UCSD-AML1 (cell line): ENCODE results near the gene ATOSA.

Experiments used
- DNase-seq: peaks from one replicate; lab custom pipeline; 2025; ENCODE audit not compliant: unreplicated experiment; lab: John Stamatoyannopoulos, UW

The ATOSA gene

DNA sequence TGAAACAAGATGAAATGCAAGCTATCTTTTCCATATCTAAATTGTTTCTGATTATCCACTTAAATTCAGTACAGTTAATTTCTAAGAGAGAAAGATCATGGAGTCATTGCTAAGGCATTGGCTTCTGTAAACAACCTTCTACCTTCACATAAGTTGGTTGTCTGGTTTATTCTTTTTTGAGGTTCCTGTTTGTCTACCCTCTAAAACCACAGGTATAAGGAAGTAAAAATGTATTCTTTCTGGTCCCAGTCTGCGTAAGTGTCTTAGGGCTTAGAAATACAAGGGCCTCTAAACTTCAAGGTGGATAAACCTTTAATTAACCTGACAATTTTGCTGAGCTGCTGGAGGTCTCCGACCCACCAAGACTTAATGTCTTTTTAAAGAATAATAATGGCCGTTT, 3.6 kb upstream of the ATOSA start:
- DNase-seq: no peak

DNA sequence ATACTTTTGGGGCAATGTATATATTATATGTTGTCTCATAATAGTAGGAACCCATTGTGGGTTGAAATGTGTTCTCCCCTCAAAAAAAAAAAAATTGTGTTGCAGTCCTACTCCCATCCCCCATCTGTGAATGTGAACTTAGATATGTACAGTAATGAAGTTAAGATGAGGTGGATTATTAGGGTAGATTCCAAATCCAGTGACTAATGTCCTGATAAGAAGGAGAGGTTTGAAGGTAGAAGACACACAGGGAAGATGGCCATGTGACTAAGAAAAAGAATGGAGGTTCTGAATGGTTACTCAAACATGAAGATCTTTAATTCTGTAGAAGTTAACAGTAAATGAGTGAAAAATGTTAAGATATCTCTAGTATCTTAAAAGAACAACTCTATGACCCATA, 3.0 kb upstream of the ATOSA start:
- DNase-seq: no peak

DNA sequence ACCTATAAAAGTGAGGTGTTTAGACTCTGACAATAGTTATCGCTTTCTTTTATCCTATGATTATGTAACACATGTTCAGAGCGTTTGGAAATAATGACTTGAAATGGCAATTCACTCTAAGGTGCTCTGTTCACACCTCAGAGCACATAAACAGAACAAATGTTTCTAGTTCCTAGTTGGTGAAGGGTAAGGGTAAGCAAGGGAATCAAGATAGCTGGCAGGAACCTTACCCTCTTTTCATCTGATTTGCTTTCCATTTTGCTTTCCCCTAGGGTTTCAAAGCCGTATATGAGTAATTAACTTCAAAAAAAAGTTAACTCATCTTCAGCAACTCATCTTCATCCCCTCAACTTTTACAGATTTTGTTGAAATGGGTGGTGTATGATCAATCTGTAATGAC, 2.3 kb upstream of the ATOSA start:
- no peak for DNase-seq

DNA sequence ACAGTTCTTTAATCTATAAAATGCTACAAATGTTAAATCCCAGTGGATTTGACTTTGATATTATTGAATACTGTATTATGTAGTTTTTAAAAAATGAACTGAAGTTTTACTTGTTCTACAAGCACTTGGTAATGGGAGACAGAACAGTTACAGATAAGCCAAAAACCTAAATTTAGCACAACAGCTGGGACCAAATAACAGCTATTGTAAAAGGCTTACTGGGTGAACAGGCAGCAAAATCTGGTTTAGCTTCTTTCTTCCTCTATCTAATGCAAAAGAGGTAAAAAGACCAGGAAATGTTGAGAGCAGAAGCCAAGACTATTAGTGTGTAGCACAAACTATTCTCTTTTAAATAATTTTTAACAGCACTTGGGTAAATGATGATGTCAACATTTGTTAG, 1.6 kb upstream of the ATOSA start:
- no peak for DNase-seq

DNA sequence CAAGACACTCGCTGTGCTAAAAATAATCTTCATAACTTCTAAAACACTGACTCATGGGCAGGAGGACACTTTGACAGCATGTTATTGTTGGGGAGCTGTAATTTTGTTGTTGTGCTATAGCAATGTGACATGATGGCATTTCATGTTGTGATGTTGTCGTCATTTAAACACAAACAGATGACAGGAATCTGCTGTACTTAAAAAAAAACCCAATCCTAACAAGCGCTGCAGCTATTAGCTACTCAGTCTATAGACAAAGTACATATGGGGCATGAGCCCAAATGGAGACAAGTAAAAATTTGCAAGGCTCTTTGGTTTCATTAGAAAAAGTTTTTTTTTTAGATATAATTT, 828 bp upstream of the ATOSA start:
- DNase-seq: no peak

GRCh38 chr15:52678468-52679231, 538 bp downstream of the ATOSA start:
- DNase-seq: peak; percentile 73

GRCh38 chr15:52677593-52678467, 1.4 kb downstream of the ATOSA start:
- peak; percentile 58 for DNase-seq

GRCh38 chr15:52674831-52675230, 4.4 kb downstream of the ATOSA start:
- DNase-seq: no peak

DNA sequence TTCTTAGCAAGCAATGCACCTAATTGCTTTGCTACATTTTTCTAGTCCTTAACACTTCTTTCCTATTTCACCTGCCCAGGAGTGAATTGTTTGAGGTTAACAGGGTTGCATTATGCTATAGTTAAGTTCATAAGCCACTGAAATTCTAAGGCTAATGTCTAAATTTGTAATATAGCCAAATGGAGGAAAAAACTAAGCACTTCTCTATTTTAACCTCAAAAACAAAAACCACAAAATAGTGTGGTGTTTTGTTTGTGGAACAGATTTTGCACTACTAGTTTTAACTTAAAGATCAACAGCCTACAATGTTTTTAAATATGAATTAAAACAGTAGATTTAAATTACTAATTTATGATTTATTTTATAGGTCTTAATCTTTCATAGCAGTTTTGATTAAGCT, 5.5 kb downstream of the ATOSA start:
- no peak for DNase-seq

DNA sequence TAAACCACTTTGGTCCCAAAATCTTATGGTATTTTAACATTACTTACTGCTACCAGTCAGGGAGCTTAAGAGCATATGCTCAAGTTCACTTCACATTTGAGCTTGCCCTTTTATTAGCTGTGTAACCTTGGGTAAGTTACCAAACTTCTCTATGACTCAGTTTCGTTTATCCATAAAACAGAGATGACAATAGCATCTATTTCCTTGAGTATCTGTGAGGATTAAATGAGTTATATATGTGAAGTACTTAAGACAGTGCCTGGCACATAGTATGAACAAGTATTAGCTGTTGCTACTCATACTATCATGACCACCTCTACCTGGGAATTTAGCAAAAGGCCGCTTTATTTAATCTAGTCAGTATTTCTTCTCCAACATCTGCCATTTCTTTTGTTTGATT, 5.9 kb downstream of the ATOSA start:
- no peak for DNase-seq

DNA sequence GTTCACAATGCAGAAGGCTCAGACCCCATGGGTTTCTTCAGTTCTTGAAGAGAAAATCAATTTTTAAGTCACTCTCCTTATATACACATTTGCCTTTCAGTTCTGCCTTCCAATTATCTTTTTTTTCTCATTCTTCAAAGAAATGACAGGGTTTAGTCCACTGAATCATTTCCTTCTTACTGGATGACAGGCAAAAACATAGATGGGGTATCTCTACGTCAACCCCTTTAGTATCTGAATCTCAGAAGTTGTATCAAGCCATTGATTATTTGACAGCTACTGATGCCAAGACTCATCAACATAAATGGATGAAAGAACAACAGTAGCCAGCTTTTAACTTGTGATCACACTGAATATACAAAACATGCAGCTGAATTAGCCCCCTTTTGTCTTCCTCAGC, 6.5 kb downstream of the ATOSA start:
- DNase-seq: no peak

DNA sequence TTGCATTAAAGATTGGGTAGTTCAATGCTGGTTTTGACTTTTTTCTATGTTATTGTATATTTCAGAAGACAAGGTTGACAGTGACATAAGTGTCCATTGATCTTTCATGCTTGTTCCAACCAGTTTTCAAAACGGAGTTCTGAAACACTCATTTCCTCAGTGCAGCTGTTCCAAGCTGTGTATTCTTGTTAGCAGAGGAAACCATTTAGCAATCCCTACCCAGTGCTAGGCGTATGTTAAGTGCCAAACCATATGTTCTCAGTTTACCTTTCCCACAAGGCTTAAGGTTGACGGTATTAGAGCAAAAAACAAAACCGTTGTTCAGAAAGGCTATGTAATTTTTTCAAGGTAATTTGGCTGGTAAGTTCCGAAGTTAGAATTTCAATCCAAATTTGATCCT, 9.1 kb downstream of the ATOSA start:
- DNase-seq: no peak

DNA sequence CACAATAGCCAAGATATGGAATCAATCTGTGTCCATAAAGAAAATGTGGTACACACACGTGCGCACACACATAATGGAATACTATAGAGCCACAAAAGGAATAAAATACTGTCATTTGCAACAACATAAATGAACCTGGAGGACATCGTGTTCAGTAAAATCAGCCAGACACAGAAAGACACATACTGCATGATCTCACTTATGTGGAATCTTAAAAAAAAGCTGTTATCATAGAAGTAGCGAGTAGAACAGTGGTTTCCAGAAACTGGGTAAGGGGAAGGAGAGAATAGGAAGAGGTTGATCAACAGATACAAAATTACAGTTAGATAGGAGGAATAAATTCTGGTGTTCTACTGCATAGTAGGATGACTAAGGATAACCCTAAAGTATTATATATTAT, 11.1 kb downstream of the ATOSA start:
- DNase-seq: no peak

DNA sequence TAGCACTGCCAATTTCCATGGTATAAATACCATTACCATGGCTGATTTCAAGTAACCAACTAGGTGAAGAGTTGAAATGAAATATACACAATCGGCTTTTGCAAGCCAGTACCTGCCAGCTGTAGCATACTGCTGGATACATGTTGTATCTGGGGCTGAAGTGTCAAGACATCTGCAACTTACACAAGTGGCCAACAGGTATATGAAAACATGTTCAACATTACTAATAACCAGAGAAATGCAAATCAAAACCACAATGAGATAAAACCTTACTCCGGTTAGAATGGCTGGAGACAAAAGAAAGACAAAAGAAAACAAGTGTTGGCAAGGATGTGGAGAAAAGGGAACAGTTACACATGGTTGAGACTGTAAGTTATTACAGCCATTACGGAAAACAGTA, 11.6 kb downstream of the ATOSA start:
- no peak for DNase-seq

GRCh38 chr15:52663536-52664294, 15.5 kb downstream of the ATOSA start:
- no peak for DNase-seq

DNA sequence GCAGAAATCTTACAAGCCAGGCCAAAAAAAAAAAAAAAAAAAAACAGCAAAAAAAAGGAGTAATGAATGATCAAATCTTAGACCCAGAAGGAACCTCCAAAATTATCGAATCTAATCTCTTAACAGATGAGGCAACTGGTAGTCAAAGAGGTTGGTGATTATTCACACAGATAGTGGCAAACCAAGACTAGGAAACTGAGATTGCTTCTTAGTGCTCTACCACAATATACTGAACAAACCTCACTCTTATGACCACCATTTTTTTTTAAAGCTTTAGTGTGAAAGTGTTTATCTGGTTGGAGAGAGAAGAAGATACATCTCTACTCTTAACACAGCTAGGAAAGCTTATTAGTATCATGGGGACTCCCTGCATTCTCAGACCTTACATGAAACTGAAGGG, 17.3 kb downstream of the ATOSA start:
- DNase-seq: no peak

- no peak for DNase-seq
These were observed 19.0 kb downstream of the ATOSA start for GRCh38 chr15:52660192-52660591.

GRCh38 chr15:52658955-52659354, 20.2 kb downstream of the ATOSA start:
- DNase-seq: no peak

DNA sequence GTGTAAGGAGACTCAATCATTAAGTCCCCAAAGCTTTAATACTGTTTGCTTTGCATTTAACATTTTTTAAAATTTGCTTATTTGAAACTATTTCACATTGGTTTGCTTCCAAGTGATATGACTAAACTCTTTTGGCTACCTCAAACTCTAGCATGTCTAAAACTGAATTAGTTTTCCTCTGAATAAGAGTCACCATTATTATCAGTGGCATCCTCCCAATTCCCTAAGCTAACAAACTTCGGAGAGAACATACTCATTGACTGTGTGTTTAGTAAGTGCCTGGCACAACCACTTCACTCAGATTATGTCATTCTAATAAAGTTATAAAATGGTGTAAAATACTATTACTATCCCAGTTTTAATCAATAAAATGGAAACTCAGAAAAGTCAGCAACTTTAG, 21.9 kb downstream of the ATOSA start:
- no peak for DNase-seq

GRCh38 chr15:52656412-52656811, 22.8 kb downstream of the ATOSA start:
- no peak for DNase-seq

DNA sequence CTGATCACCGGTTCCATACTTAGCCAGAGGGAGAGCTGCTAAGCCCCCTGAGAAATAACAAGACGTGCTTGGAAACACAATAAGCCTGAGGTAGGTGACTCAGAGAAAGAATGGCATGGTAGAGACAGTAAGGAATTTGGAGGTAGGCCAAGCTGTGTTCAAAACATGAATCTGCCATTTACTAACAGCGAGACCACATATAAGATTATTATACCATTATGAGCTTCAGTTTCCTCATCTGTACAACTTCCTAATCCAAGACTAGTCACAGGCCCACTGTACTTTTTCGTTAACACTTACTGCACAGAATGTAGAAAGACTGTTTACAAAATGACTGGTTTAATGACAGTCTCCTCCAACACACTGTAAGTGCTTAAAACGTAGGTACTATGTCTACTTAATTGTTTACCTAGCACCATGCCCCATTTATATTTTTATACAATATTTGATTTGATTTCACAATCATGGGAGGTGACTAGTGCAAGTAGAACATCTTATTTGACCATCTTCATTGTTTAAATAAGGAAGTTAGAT, 25.7 kb downstream of the ATOSA start:
- no peak for DNase-seq

- no peak for DNase-seq
These were observed 26.2 kb downstream of the ATOSA start for GRCh38 chr15:52652984-52653383.
